ENCODE results near the gene KCNT2.
"Not testable (repeated sequence)": the region's sequence is repeated elsewhere in the genome, so short reads cannot be mapped to it uniquely, and the experiment has no call there.

The KCNT2 gene

GRCh38 chr1:196513821-196514220 is 94.4 kb downstream of the KCNT2 start:
- no peak for DNase-seq

- no peak for DNase-seq
Observed at GRCh38 chr1:196510451-196510850, 97.8 kb downstream of the KCNT2 start.

- DNase-seq = not testable (repeated sequence)
Observed at GRCh38 chr1:196504224-196504623, 104.0 kb downstream of the KCNT2 start.

- no peak for DNase-seq
Observed at GRCh38 chr1:196502437-196502836, 105.8 kb downstream of the KCNT2 start.

GRCh38 chr1:196501760-196502428 is 106.3 kb downstream of the KCNT2 start:
- no peak for DNase-seq

GRCh38 chr1:196497817-196498216 is 110.4 kb downstream of the KCNT2 start:
- DNase-seq = no peak

- DNase-seq = no peak
Observed at GRCh38 chr1:196494766-196495165, 113.5 kb downstream of the KCNT2 start.

GRCh38 chr1:196493881-196494280 is 114.4 kb downstream of the KCNT2 start:
- no peak for DNase-seq

GRCh38 chr1:196488579-196488978 is 119.7 kb downstream of the KCNT2 start:
- DNase-seq = no peak

- no peak for DNase-seq
Observed at GRCh38 chr1:196486346-196486745, 121.9 kb downstream of the KCNT2 start.

GRCh38 chr1:196481616-196482015 is 126.6 kb downstream of the KCNT2 start:
- no peak for DNase-seq

- no peak for DNase-seq
Observed at GRCh38 chr1:196477262-196477661, 131.0 kb downstream of the KCNT2 start.

- DNase-seq = no peak
Observed at GRCh38 chr1:196467230-196467925, 140.9 kb downstream of the KCNT2 start.

- no peak for DNase-seq
Observed at GRCh38 chr1:196466654-196467053, 141.6 kb downstream of the KCNT2 start.

- DNase-seq = no peak
Observed at GRCh38 chr1:196466166-196466565, 142.1 kb downstream of the KCNT2 start.

- DNase-seq = no peak
Observed at GRCh38 chr1:196464480-196464941, 143.7 kb downstream of the KCNT2 start.

- no peak for DNase-seq
Observed at GRCh38 chr1:196462086-196462485, 146.2 kb downstream of the KCNT2 start.

GRCh38 chr1:196461521-196461920 is 146.7 kb downstream of the KCNT2 start:
- DNase-seq = no peak

GRCh38 chr1:196459383-196459782 is 148.9 kb downstream of the KCNT2 start:
- no peak for DNase-seq

- no peak for DNase-seq
Observed at GRCh38 chr1:196454792-196455191, 153.4 kb downstream of the KCNT2 start.

GRCh38 chr1:196451103-196451502 is 157.1 kb downstream of the KCNT2 start:
- no peak for DNase-seq

GRCh38 chr1:196450143-196451095 is 157.8 kb downstream of the KCNT2 start:
- DNase-seq = no peak

- DNase-seq = no peak
Observed at GRCh38 chr1:196449460-196449859, 158.8 kb downstream of the KCNT2 start.

All from T-helper 2 cell (primary cell).